Astrocyte (in vitro differentiated cells and primary cell): ENCODE data around the gene GRIA1. TPM values are rescaled to one million over a fixed set of nuclear protein-coding genes. Genes with fewer than 3 reads are reported as not detected.

Source experiments
- DNase-seq: peaks from one replicate; pipeline ENCODE4 v3.0.0-alpha.2; 2010; ENCODE audit warnings: low read depth
- FAIRE-seq: peaks from 2 replicates; lab custom pipeline; 2011; peaks lifted over from hg19 to GRCh38; lab: Jason Lieb, UNC
- H2AFZ ChIP-seq: 2 replicates; pipeline ENCODE4 v1.6.0; 2012; ENCODE audit warnings: low read depth, low read length, inconsistent platforms
- H3K27ac ChIP-seq: 2 replicates; pipeline ENCODE4 v1.5.1; 2011; ENCODE audit warnings: low read depth, low read length, inconsistent platforms
- H3K27me3 ChIP-seq: 2 replicates; pipeline ENCODE4 v1.6.0; 2011; ENCODE audit warnings: low read length, inconsistent platforms; ENCODE audit not compliant: insufficient read depth
- H3K36me3 ChIP-seq: 2 replicates; pipeline ENCODE4 v1.5.1; 2011; ENCODE audit warnings: low read length, inconsistent platforms; ENCODE audit not compliant: insufficient read depth
- H3K4me1 ChIP-seq: 2 replicates; pipeline ENCODE4 v1.5.1; 2011; ENCODE audit warnings: low read length, inconsistent platforms; ENCODE audit not compliant: insufficient read depth
- H3K4me2 ChIP-seq: 2 replicates; pipeline ENCODE4 v1.6.0; 2012; ENCODE audit warnings: low read length, inconsistent platforms
- H3K4me3 ChIP-seq: 2 replicates; pipeline ENCODE4 v1.5.1; 2011; ENCODE audit warnings: low read depth, mild to moderate bottlenecking, low read length, inconsistent platforms; ENCODE audit not compliant: insufficient read depth
- H3K79me2 ChIP-seq: 2 replicates; pipeline ENCODE4 v1.6.0; 2012; ENCODE audit warnings: mild to moderate bottlenecking, low read length, inconsistent platforms; ENCODE audit not compliant: insufficient read depth
- H3K9ac ChIP-seq: 2 replicates; pipeline ENCODE4 v1.6.0; 2012; ENCODE audit warnings: mild to moderate bottlenecking, low read length, inconsistent platforms
- H3K9me3 ChIP-seq: 2 replicates; pipeline ENCODE4 v1.5.1; 2012; ENCODE audit warnings: low read depth, mild to moderate bottlenecking, low read length, inconsistent platforms; ENCODE audit not compliant: insufficient read depth
- H4K20me1 ChIP-seq: 2 replicates; pipeline ENCODE4 v1.6.0; 2012; ENCODE audit warnings: low read length, inconsistent platforms; ENCODE audit not compliant: insufficient read depth
- H3K27ac Mint-ChIP-seq: one replicate; pipeline ENCODE4 v1.8.0; 2021; ENCODE audit warnings: mild to moderate bottlenecking, mixed read lengths; ENCODE audit not compliant: unreplicated experiment
- H3K27me3 Mint-ChIP-seq: one replicate; pipeline ENCODE4 v1.8.0; 2021; ENCODE audit warnings: low read depth, mixed read lengths; ENCODE audit not compliant: unreplicated experiment
- H3K36me3 Mint-ChIP-seq: one replicate; pipeline ENCODE4 v1.8.0; 2021; ENCODE audit warnings: low read depth, mixed read lengths; ENCODE audit not compliant: unreplicated experiment
- H3K4me1 Mint-ChIP-seq: one replicate; pipeline ENCODE4 v1.8.0; 2021; ENCODE audit warnings: low read depth, mixed read lengths; ENCODE audit not compliant: unreplicated experiment
- H3K4me3 Mint-ChIP-seq: one replicate; pipeline ENCODE4 v1.8.0; 2021; ENCODE audit warnings: mild to moderate bottlenecking, moderate library complexity, mixed read lengths; ENCODE audit not compliant: unreplicated experiment
- H3K9me3 Mint-ChIP-seq: one replicate; pipeline ENCODE4 v1.8.0; 2021; ENCODE audit warnings: mild to moderate bottlenecking, mixed read lengths; ENCODE audit not compliant: unreplicated experiment
- EZH2 ChIP-seq: IDR thresholded peaks from 2 replicates; pipeline ENCODE4 v1.6.1; 2012; ENCODE audit warnings: mild to moderate bottlenecking, low read length, inconsistent platforms; ENCODE audit not compliant: insufficient read depth
- total RNA-seq: library from RNA; stranded (reverse); gene quantifications from 2 replicates; pipeline ENCODE4 v1.2.1, GENCODE V29; 2021
- TF ChIP-seq, protein P1 (sequence below): IDR thresholded peaks from 2 replicates; pipeline ENCODE4 v1.5.1; 2011; ENCODE audit warnings: low read depth, mild to moderate bottlenecking, inconsistent platforms, low read length, moderate library complexity; ENCODE audit not compliant: insufficient read depth

The GRIA1 gene
- total RNA-seq, 1 donor from 2014 or later, result 5.4 TPM

DNA sequence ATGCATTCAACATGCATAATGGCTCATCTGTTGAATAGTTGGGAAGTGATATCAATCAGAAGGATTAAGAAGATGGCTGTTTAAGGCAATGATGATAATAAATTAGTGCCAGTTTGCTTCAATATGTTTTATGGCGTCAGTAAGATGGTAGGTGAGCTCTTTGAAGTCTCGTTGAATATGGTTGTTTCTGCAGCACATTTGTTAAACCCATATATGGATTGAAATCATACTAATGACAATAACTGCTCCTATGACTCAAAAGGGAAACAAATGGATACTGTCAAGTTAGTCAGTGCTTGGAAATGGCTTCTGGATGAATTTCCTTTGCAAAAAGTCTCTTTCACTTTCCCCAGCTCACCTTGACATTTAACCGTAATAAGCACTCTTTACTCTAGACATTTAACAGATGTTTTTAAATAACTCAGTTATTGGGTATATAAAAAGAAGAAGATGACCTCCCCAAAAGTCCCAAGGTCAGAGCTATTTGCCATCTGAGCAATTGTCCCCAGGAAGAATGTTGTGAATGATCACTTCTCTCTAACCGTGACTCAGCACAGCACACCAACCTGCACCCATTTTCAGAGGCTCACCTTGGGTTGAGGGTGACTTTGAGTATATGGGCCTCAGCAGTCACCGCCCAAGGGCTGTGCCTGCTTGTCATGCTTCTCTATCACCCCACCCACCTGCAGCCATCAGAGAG, 133.4 kb downstream of the GRIA1 start:
- Histone ChIP-seq H3K4me2 (peak overlapping the region; percentile 60), H3K4me1 (peaks cover 45% of the 10 kb centered on the region), H2AFZ (no peak overlapping the region), H3K9ac (peak overlapping the region; percentile 20), H3K27me3 (no peaks in the 10 kb centered on the region), H3K79me2 (no peaks in the 10 kb centered on the region), H3K4me3 (no peak overlapping the region), H4K20me1 (no peaks in the 10 kb centered on the region), H3K36me3 (no peaks in the 10 kb centered on the region), H3K27ac (peak overlapping the region; percentile 69), H3K9me3 (no peaks in the 10 kb centered on the region)
- TF ChIP-seq, protein P1, sequence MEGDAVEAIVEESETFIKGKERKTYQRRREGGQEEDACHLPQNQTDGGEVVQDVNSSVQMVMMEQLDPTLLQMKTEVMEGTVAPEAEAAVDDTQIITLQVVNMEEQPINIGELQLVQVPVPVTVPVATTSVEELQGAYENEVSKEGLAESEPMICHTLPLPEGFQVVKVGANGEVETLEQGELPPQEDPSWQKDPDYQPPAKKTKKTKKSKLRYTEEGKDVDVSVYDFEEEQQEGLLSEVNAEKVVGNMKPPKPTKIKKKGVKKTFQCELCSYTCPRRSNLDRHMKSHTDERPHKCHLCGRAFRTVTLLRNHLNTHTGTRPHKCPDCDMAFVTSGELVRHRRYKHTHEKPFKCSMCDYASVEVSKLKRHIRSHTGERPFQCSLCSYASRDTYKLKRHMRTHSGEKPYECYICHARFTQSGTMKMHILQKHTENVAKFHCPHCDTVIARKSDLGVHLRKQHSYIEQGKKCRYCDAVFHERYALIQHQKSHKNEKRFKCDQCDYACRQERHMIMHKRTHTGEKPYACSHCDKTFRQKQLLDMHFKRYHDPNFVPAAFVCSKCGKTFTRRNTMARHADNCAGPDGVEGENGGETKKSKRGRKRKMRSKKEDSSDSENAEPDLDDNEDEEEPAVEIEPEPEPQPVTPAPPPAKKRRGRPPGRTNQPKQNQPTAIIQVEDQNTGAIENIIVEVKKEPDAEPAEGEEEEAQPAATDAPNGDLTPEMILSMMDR, result no peak
- TF ChIP-seq EZH2, result no peak
- Mint-ChIP-seq H3K36me3 (peaks cover 2% of the 10 kb centered on the region), H3K4me3 (no peak overlapping the region), H3K27me3 (no peaks in the 10 kb centered on the region), H3K4me1 (peaks cover 14% of the 10 kb centered on the region), H3K27ac (no peak overlapping the region), H3K9me3 (peaks cover 1% of the 10 kb centered on the region)
- peak; percentile 59 for FAIRE-seq
- peak; percentile 68 for DNase-seq

- Mint-ChIP-seq H3K27me3 (no peaks in the 10 kb centered on the region), H3K36me3 (peaks cover 2% of the 10 kb centered on the region), H3K4me3 (no peak overlapping the region), H3K27ac (no peak overlapping the region), H3K9me3 (peaks cover 1% of the 10 kb centered on the region), H3K4me1 (peaks cover 9% of the 10 kb centered on the region)
- no peaks in the 10 kb centered on the region for H4K20me1 ChIP-seq
- peak; percentile 73 for FAIRE-seq
- H3K79me2 ChIP-seq, result no peaks in the 10 kb centered on the region
- TF ChIP-seq, protein P1, result no peak
- no peak for TF ChIP-seq EZH2
- H3K4me2 ChIP-seq, result peak overlapping the region; percentile 60
- DNase-seq, result peak; percentile 35
- H3K9me3 ChIP-seq, result no peaks in the 10 kb centered on the region
- H3K9ac ChIP-seq, result peak overlapping the region; percentile 20
- peaks cover 45% of the 10 kb centered on the region for H3K4me1 ChIP-seq
- no peak overlapping the region for H2AFZ ChIP-seq
- no peaks in the 10 kb centered on the region for H3K36me3 ChIP-seq
- no peaks in the 10 kb centered on the region for H3K27me3 ChIP-seq
- peak overlapping the region; percentile 69 for H3K27ac ChIP-seq
- no peak overlapping the region for H3K4me3 ChIP-seq
Observed at GRCh38 chr5:153624451-153624765, 133.9 kb downstream of the GRIA1 start.

GRCh38 chr5:153625826-153626354, 135.4 kb downstream of the GRIA1 start:
- FAIRE-seq (no peak), DNase-seq (no peak)
- H3K36me3 ChIP-seq, result no peaks in the 10 kb centered on the region
- no peak overlapping the region for H3K4me2 ChIP-seq
- H3K27me3 ChIP-seq, result no peaks in the 10 kb centered on the region
- peaks cover 40% of the 10 kb centered on the region for H3K4me1 ChIP-seq
- no peak overlapping the region for H3K4me3 Mint-ChIP-seq
- H3K79me2 ChIP-seq, result no peaks in the 10 kb centered on the region
- H3K4me3 ChIP-seq, result no peak overlapping the region
- peaks cover 4% of the 10 kb centered on the region for H3K4me1 Mint-ChIP-seq
- H4K20me1 ChIP-seq, result no peaks in the 10 kb centered on the region
- H3K36me3 Mint-ChIP-seq, result no peaks in the 10 kb centered on the region
- no peaks in the 10 kb centered on the region for H3K27me3 Mint-ChIP-seq
- H3K9me3 Mint-ChIP-seq, result no peaks in the 10 kb centered on the region
- no peak overlapping the region for H2AFZ ChIP-seq
- H3K9me3 ChIP-seq, result no peaks in the 10 kb centered on the region
- TF ChIP-seq, protein P1, result no peak
- no peak for TF ChIP-seq EZH2
- H3K9ac ChIP-seq, result no peak overlapping the region
- H3K27ac ChIP-seq, result no peak overlapping the region
- H3K27ac Mint-ChIP-seq, result no peak overlapping the region
